Neural cell (in vitro differentiated cells): ENCODE measurements around the gene RASL11A. TPM values are rescaled to one million over a fixed set of nuclear protein-coding genes. Genes with fewer than 3 reads are reported as not detected.

ENCODE experiments used
- H2AFZ ChIP-seq: fragments of 200-600, 300-800 bp; sonication (generic), shearing (Covaris generic); 2 replicates; pipeline ENCODE4 v1.6.0; 2014; ENCODE audit warnings: low read depth, mild to moderate bottlenecking, antibody characterized with exemption, low read length, moderate library complexity
- H3F3A ChIP-seq: fragments of 200-600 bp; shearing (Covaris generic); 2 replicates; pipeline ENCODE4 v1.6.1; 2016; ENCODE audit warnings: mild to moderate bottlenecking, moderate library complexity, mixed read lengths, antibody characterized with exemption, low read length; ENCODE audit not compliant: insufficient read depth, poor library complexity, severe bottlenecking
- H3K27ac ChIP-seq: fragments of 200-600, 300-800 bp; sonication (generic), shearing (Covaris generic); 2 replicates; pipeline ENCODE4 v1.5.1; 2014; ENCODE audit warnings: mild to moderate bottlenecking, low read length, moderate library complexity
- H3K27me3 ChIP-seq: fragments of 300-800, 200-600 bp; sonication (generic), shearing (Covaris generic); 2 replicates; pipeline ENCODE4 v1.6.0; 2014; ENCODE audit warnings: mild to moderate bottlenecking, low read depth, low read length, moderate library complexity; ENCODE audit not compliant: insufficient read depth
- H3K36me3 ChIP-seq: fragments of 300-800, 200-600 bp; sonication (generic), shearing (Covaris generic); 2 replicates; pipeline ENCODE4 v1.5.1; 2014; ENCODE audit warnings: mild to moderate bottlenecking, antibody characterized with exemption, low read length, moderate library complexity; ENCODE audit not compliant: insufficient read depth
- H3K4me2 ChIP-seq: fragments of 300-800, 200-600 bp; sonication (generic), shearing (Covaris generic); 2 replicates; pipeline ENCODE4 v1.6.0; 2014; ENCODE audit warnings: mild to moderate bottlenecking, low read length
- H3K4me3 ChIP-seq: fragments of 300-800, 200-600 bp; sonication (generic), shearing (Covaris generic); 2 replicates; pipeline ENCODE4 v1.5.1; 2014; ENCODE audit warnings: mild to moderate bottlenecking, low read length, moderate library complexity
- H3K79me2 ChIP-seq: fragments of 200-600 bp; shearing (Covaris generic); replicated peaks from 2 replicates; pipeline ENCODE4 v1.6.0; 2014; ENCODE audit warnings: mild to moderate bottlenecking, low read length, moderate library complexity; ENCODE audit not compliant: insufficient read depth
- H3K9ac ChIP-seq: fragments of 300-800, 200-600 bp; sonication (generic), shearing (Covaris generic); 2 replicates; pipeline ENCODE4 v1.6.1; 2016; ENCODE audit warnings: mild to moderate bottlenecking, low read length, mixed read lengths
- H3K9me2 ChIP-seq: fragments of 200-600 bp; shearing (Covaris generic); 2 replicates; pipeline ENCODE4 v1.6.1; 2016; ENCODE audit warnings: mild to moderate bottlenecking, low read length, mixed read lengths; ENCODE audit not compliant: insufficient read depth
- H3K9me3 ChIP-seq: fragments of 200-600, 300-800 bp; sonication (generic), shearing (Covaris generic); 2 replicates; pipeline ENCODE4 v1.6.1; 2016; ENCODE audit warnings: mild to moderate bottlenecking, mixed run types, low read length, moderate library complexity, mixed read lengths
- H4K20me1 ChIP-seq: fragments of 200-600 bp; shearing (Covaris generic); 2 replicates; pipeline ENCODE4 v1.6.1; 2016; ENCODE audit warnings: mild to moderate bottlenecking, mixed run types; ENCODE audit not compliant: insufficient read depth
- CTCF ChIP-seq: fragments of 450-650 bp; IDR thresholded peaks from 2 replicates; pipeline ENCODE4 v1.5.1; 2014; ENCODE audit warnings: antibody characterized with exemption, mild to moderate bottlenecking, moderate library complexity; ENCODE audit not compliant: poor library complexity, severe bottlenecking
- EP300 ChIP-seq: fragments of 450-650 bp; conservative IDR thresholded peaks from 2 replicates; pipeline ENCODE4 v1.6.1; 2014; ENCODE audit warnings: antibody characterized with exemption, mild to moderate bottlenecking, moderate library complexity; ENCODE audit not compliant: poor library complexity, severe bottlenecking
- EZH2 ChIP-seq: fragments of 200-600, 300-800 bp; shearing (Covaris generic), sonication (generic); IDR thresholded peaks from 2 replicates; pipeline ENCODE4 v1.6.1; 2014; ENCODE audit warnings: antibody characterized with exemption, low read length, borderline replicate concordance, mild to moderate bottlenecking; ENCODE audit not compliant: insufficient read depth, poor library complexity, severe bottlenecking
- MXI1 ChIP-seq: fragments of 450-650 bp; conservative IDR thresholded peaks from 2 replicates; pipeline ENCODE4 v1.6.1; 2014; ENCODE audit warnings: antibody characterized with exemption, mild to moderate bottlenecking; ENCODE audit not compliant: poor library complexity, severe bottlenecking
- POLR2AphosphoS5 ChIP-seq: IDR thresholded peaks from 2 replicates; pipeline ENCODE4 v1.6.1; 2012
- RAD21 ChIP-seq: fragments of 450-650 bp; conservative IDR thresholded peaks from 2 replicates; pipeline ENCODE4 v1.6.1; 2014; ENCODE audit warnings: antibody characterized with exemption, mild to moderate bottlenecking, moderate library complexity
- REST ChIP-seq: IDR thresholded peaks from 2 replicates; pipeline ENCODE4 v1.6.1; 2012; ENCODE audit warnings: borderline replicate concordance
- SMC3 ChIP-seq: fragments of 450-650 bp; conservative IDR thresholded peaks from 2 replicates; pipeline ENCODE4 v1.6.1; 2014; ENCODE audit warnings: antibody characterized with exemption, mild to moderate bottlenecking, moderate library complexity; ENCODE audit not compliant: poor library complexity
- TAF1 ChIP-seq: IDR thresholded peaks from 2 replicates; pipeline ENCODE4 v1.6.1; 2012; ENCODE audit warnings: low read depth
- polyA plus RNA-seq: library from polyadenylated mRNA; depleted of rRNA; stranded (reverse); fragments of >200 nt; gene quantifications from 2 replicates; pipeline ENCODE4 v1.2.3, GENCODE V29; 2014

The RASL11A gene
- polyA plus RNA-seq, 1 donor from 2014 or later, result 1.7 TPM

- no peaks in the 10 kb centered on the region for H3K79me2 ChIP-seq
- H2AFZ ChIP-seq, result no peak overlapping the region
- H3K27ac ChIP-seq, result no peak overlapping the region
- no peaks in the 10 kb centered on the region for H3K36me3 ChIP-seq
- no peak overlapping the region for H3K4me2 ChIP-seq
- H3K27me3 ChIP-seq, result no peaks in the 10 kb centered on the region
- H4K20me1 ChIP-seq, result no peaks in the 10 kb centered on the region
- no peaks in the 10 kb centered on the region for H3K9me3 ChIP-seq
- H3K4me3 ChIP-seq, result no peak overlapping the region
- no peaks in the 10 kb centered on the region for H3F3A ChIP-seq
- no peaks in the 10 kb centered on the region for H3K9me2 ChIP-seq
- no peak overlapping the region for H3K9ac ChIP-seq
- TF ChIP-seq REST (no peak), EP300 (no peak), POLR2AphosphoS5 (no peak), SMC3 (no peak), EZH2 (no peak), RAD21 (no peak), MXI1 (no peak), TAF1 (no peak), CTCF (no peak)
Measured at GRCh38 chr13:27311518-27312210, 41.0 kb downstream of the RASL11A start.

GRCh38 chr13:27313770-27314169 lies 43.1 kb downstream of the RASL11A start:
- Histone ChIP-seq H3K36me3 (no peaks in the 10 kb centered on the region), H3K4me2 (no peak overlapping the region), H3K79me2 (no peaks in the 10 kb centered on the region), H3F3A (no peaks in the 10 kb centered on the region), H3K9me3 (no peaks in the 10 kb centered on the region), H3K9me2 (no peaks in the 10 kb centered on the region), H2AFZ (no peak overlapping the region), H4K20me1 (no peaks in the 10 kb centered on the region), H3K27ac (no peak overlapping the region), H3K27me3 (no peaks in the 10 kb centered on the region), H3K9ac (no peak overlapping the region), H3K4me3 (no peak overlapping the region)
- TF ChIP-seq EP300 (no peak), REST (no peak), SMC3 (no peak), TAF1 (no peak), EZH2 (no peak), POLR2AphosphoS5 (no peak), CTCF (no peak), MXI1 (no peak), RAD21 (no peak)
